ENCODE results near the gene ARHGAP6.
"Not testable (repeated sequence)": the region's sequence is repeated elsewhere in the genome, so short reads cannot be mapped to it uniquely, and the experiment has no call there.

ARHGAP6 gene

GRCh38 chrX:11567528-11568220 lies 98.0 kb downstream of the ARHGAP6 start:
- no peak for DNase-seq

- no peak for DNase-seq
Observed at GRCh38 chrX:11566789-11567188, 98.9 kb downstream of the ARHGAP6 start.

GRCh38 chrX:11566173-11566572 lies 99.5 kb downstream of the ARHGAP6 start:
- DNase-seq: no peak

- DNase-seq: no peak
Observed at GRCh38 chrX:11564546-11564945, 101.2 kb downstream of the ARHGAP6 start.

GRCh38 chrX:11562570-11562969 lies 103.2 kb downstream of the ARHGAP6 start:
- DNase-seq: no peak

- peak; percentile 50 to 56 for DNase-seq
Observed at GRCh38 chrX:11558972-11559371, 106.7 kb downstream of the ARHGAP6 start.

GRCh38 chrX:11557120-11557519 lies 108.6 kb downstream of the ARHGAP6 start:
- DNase-seq: no peak

- DNase-seq: no peak
Observed at GRCh38 chrX:11555759-11556158, 110.0 kb downstream of the ARHGAP6 start.

GRCh38 chrX:11553594-11553993 lies 112.1 kb downstream of the ARHGAP6 start:
- DNase-seq: no peak

GRCh38 chrX:11551151-11551550 lies 114.6 kb downstream of the ARHGAP6 start:
- no peak for DNase-seq

GRCh38 chrX:11546917-11547316 lies 118.8 kb downstream of the ARHGAP6 start:
- DNase-seq: no peak

- DNase-seq: no peak
Observed at GRCh38 chrX:11543249-11543648, 122.5 kb downstream of the ARHGAP6 start.

GRCh38 chrX:11541510-11541909 lies 124.2 kb downstream of the ARHGAP6 start:
- no peak for DNase-seq

GRCh38 chrX:11540532-11541377 lies 125.0 kb downstream of the ARHGAP6 start:
- DNase-seq: no peak

- no peak for DNase-seq
Observed at GRCh38 chrX:11537141-11537540, 128.6 kb downstream of the ARHGAP6 start.

- DNase-seq: no peak
Observed at GRCh38 chrX:11535156-11535919, 130.4 kb downstream of the ARHGAP6 start.

GRCh38 chrX:11533199-11533651 lies 132.5 kb downstream of the ARHGAP6 start:
- DNase-seq: no peak

- no peak for DNase-seq
Observed at GRCh38 chrX:11532291-11533078, 133.2 kb downstream of the ARHGAP6 start.

- DNase-seq: no peak
Observed at GRCh38 chrX:11531226-11531625, 134.5 kb downstream of the ARHGAP6 start.

- no peak for DNase-seq
Observed at GRCh38 chrX:11530621-11531020, 135.1 kb downstream of the ARHGAP6 start.

- DNase-seq: no peak
Observed at GRCh38 chrX:11528623-11529022, 137.1 kb downstream of the ARHGAP6 start.

GRCh38 chrX:11525685-11526084 lies 140.0 kb downstream of the ARHGAP6 start:
- no peak for DNase-seq

- DNase-seq: not testable (repeated sequence)
Observed at GRCh38 chrX:11519234-11519633, 146.5 kb downstream of the ARHGAP6 start.
